ENCODE measurements around the gene UCK1. TPM values are rescaled to one million over a fixed set of nuclear protein-coding genes. Genes with fewer than 3 reads are reported as not detected.

UCK1 gene
- total and polyA plus RNA-seq, 2 of the 13 experiments (the other 11 are each of a cell fraction or from before 2014, with no cell fraction given), result 11.0 to 24.1 TPM

GRCh38 chr9:131530920-131531832 lies at the start of gene UCK1 (continued):
- TF ChIP-seq SKIL (CRISPR knock-in tag; IDR thresholded peaks at IDR 0.05; ENCODE audit: borderline replicate concordance), result no peak
- TF ChIP-seq RBM22 (optimal IDR thresholded peaks at IDR 0.05; ENCODE audit: low read length), result no peak
- no peak for TF ChIP-seq MAFF (IDR thresholded peaks at IDR 0.05; ENCODE audit: low read depth, low read length)
- TF ChIP-seq ZNF251 (CRISPR knock-in tag; IDR thresholded peaks at IDR 0.05), result no peak
- no peak for TF ChIP-seq RXRB (CRISPR knock-in tag; IDR thresholded peaks at IDR 0.05; ENCODE audit: borderline replicate concordance)
- no peak for TF ChIP-seq NR2F6 (IDR thresholded peaks at IDR 0.05)
- no peak for TF ChIP-seq NR2F6 (CRISPR knock-in tag; IDR thresholded peaks at IDR 0.05)
- TF ChIP-seq SAP130 (CRISPR knock-in tag; IDR thresholded peaks at IDR 0.05; ENCODE audit: low read depth), result peak; percentile 67
- TF ChIP-seq MYPOP (CRISPR knock-in tag; IDR thresholded peaks at IDR 0.05), result peak; percentile 54; the same call in 1 of the 2 replicates
- no peak for TF ChIP-seq ZBTB10 (CRISPR knock-in tag; IDR thresholded peaks at IDR 0.05; ENCODE audit: borderline replicate concordance)
- no peak for TF ChIP-seq IKZF1 (IDR thresholded peaks at IDR 0.05)
- no peak for TF ChIP-seq ZNF788 (CRISPR knock-in tag; IDR thresholded peaks at IDR 0.05; ENCODE audit: borderline replicate concordance)
- TF ChIP-seq ZNF792 (CRISPR knock-in tag; IDR thresholded peaks at IDR 0.05), result no peak
- peak; percentile 66; the same call in 1 of the 2 replicates for TF ChIP-seq HES4 (CRISPR knock-in tag; IDR thresholded peaks at IDR 0.05; ENCODE audit: borderline replicate concordance)
- no peak for TF ChIP-seq KLF11 (CRISPR knock-in tag; IDR thresholded peaks at IDR 0.05)
- no peak for TF ChIP-seq ZNF839 (CRISPR knock-in tag; IDR thresholded peaks at IDR 0.05; ENCODE audit: borderline replicate concordance)
- TF ChIP-seq HNRNPL (IDR thresholded peaks at IDR 0.05; ENCODE audit: low read depth, low read length), result no peak
- TF ChIP-seq ATF4 (CRISPR knock-in tag; IDR thresholded peaks at IDR 0.05), result no peak
- peak; percentile 90 for TF ChIP-seq GABPA (IDR thresholded peaks at IDR 0.05; ENCODE audit: low read depth, low read length)
- TF ChIP-seq GABPA (CRISPR knock-in tag; IDR thresholded peaks at IDR 0.05; ENCODE audit: low read depth), result peak; percentile 84
- TF ChIP-seq EHMT2 (IDR thresholded peaks at IDR 0.05; ENCODE audit: borderline replicate concordance, low read depth, low read length), result no peak
- TF ChIP-seq RNF2 (conservative IDR thresholded peaks at IDR 0.05; ENCODE audit: low read depth), result no peak
- no peak for TF ChIP-seq ZFP62 (CRISPR knock-in tag; IDR thresholded peaks at IDR 0.05)
- no peak for TF ChIP-seq DDIT3 (CRISPR knock-in tag; IDR thresholded peaks at IDR 0.05)

Data from HepG2 (cell line).